K562 (cell line): ENCODE data around the gene PKD1L1.

ENCODE experiments used
- CBX2 ChIP-seq: fragments of 200-600 bp; sonication (generic); IDR thresholded peaks from one replicate; pipeline ENCODE4 v1.6.1; 2012; ENCODE audit warnings: mild to moderate bottlenecking, low read length, inconsistent platforms; ENCODE audit not compliant: insufficient read depth, poor library complexity, severe bottlenecking
- MTA2 ChIP-seq: fragments of 450-650 bp; IDR thresholded peaks from 2 replicates; pipeline ENCODE4 v1.6.1; 2016; ENCODE audit warnings: low read depth
- TAF15 ChIP-seq: fragments of 200-400 bp; formaldehyde crosslinking; IDR thresholded peaks from 2 replicates; pipeline ENCODE4 v1.6.1; 2017; ENCODE audit warnings: mild to moderate bottlenecking, low read depth, low read length, moderate library complexity
- ZNF311 ChIP-seq: fragments of 250-450 bp; sonication (Bioruptor Pico); IDR thresholded peaks from 2 replicates; pipeline ENCODE4 v1.4.0; 2020; ENCODE audit warnings: mild to moderate bottlenecking, moderate library complexity
- ZSCAN29 ChIP-seq: fragments of 450-650 bp; IDR thresholded peaks from 2 replicates; pipeline ENCODE4 v1.6.1; 2017
- TF ChIP-seq, protein P1 (sequence below): fragments of 450-650 bp; IDR thresholded peaks from 2 replicates; pipeline ENCODE4 v1.6.1; 2016; ENCODE audit warnings: low read depth

DNA sequence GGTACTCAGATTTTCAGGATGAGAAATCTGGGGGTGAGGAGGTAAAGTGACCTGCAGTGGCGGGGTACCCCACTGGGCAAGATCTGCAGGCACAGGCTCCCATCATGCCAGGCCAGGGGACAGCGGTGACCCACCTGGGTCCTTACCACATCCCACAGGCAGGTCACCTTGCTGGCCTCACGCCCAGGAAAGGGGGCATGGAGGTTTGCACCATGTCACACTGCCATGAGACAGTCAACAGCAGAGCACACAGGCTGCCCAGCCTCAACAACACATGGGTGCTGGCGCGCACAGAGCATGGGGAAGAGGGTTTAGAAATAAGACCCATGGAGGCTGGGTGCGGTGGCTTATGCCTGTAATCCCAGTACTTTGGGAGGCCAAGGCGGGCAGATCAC lies 914 bp downstream of the PKD1L1 start:
- TF ChIP-seq MTA2: no peak
- no peak for TF ChIP-seq ZSCAN29
- TF ChIP-seq, protein P1, sequence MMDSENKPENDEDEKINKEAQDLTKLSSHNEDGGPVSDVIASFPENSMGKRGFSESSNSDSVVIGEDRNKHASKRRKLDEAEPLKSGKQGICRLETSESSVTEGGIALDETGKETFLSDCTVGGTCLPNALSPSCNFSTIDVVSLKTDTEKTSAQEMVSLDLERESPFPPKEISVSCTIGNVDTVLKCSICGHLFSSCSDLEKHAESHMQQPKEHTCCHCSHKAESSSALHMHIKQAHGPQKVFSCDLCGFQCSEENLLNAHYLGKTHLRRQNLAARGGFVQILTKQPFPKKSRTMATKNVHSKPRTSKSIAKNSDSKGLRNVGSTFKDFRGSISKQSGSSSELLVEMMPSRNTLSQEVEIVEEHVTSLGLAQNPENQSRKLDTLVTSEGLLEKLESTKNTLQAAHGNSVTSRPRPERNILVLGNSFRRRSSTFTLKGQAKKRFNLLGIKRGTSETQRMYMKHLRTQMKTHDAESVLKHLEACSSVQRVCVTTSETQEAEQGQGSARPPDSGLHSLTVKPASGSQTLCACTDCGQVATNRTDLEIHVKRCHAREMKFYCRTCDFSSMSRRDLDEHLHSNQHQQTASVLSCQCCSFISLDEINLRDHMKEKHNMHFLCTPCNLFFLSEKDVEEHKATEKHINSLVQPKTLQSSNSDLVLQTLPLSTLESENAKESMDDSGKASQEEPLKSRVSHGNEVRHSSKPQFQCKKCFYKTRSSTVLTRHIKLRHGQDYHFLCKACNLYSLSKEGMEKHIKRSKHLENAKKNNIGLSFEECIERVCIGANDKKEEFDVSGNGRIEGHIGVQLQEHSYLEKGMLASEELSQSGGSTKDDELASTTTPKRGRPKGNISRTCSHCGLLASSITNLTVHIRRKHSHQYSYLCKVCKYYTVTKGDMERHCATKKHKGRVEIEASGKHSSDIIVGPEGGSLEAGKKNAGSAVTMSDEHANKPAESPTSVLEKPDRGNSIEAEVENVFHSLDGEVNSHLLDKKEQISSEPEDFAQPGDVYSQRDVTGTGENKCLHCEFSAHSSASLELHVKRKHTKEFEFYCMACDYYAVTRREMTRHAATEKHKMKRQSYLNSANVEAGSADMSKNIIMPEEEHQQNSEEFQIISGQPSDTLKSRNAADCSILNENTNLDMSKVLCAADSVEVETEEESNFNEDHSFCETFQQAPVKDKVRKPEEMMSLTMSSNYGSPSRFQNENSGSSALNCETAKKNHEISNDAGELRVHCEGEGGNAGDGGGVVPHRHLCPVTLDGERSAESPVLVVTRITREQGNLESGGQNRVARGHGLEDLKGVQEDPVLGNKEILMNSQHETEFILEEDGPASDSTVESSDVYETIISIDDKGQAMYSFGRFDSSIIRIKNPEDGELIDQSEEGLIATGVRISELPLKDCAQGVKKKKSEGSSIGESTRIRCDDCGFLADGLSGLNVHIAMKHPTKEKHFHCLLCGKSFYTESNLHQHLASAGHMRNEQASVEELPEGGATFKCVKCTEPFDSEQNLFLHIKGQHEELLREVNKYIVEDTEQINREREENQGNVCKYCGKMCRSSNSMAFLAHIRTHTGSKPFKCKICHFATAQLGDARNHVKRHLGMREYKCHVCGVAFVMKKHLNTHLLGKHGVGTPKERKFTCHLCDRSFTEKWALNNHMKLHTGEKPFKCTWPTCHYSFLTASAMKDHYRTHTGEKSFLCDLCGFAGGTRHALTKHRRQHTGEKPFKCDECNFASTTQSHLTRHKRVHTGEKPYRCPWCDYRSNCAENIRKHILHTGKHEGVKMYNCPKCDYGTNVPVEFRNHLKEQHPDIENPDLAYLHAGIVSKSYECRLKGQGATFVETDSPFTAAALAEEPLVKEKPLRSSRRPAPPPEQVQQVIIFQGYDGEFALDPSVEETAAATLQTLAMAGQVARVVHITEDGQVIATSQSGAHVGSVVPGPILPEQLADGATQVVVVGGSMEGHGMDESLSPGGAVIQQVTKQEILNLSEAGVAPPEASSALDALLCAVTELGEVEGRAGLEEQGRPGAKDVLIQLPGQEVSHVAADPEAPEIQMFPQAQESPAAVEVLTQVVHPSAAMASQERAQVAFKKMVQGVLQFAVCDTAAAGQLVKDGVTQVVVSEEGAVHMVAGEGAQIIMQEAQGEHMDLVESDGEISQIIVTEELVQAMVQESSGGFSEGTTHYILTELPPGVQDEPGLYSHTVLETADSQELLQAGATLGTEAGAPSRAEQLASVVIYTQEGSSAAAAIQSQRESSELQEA: no peak
- TF ChIP-seq TAF15: no peak
- no peak for TF ChIP-seq CBX2
- no peak for TF ChIP-seq ZNF311
